ENCODE results near the gene XRCC1. TPM values are rescaled to one million over a fixed set of nuclear protein-coding genes. Genes with fewer than 3 reads are reported as not detected.
A peak's percentile ranks its signal among the peaks of the same experiment; 100 is the strongest.

Gene XRCC1
- total RNA-seq, 1 experiment from 2014 or later: 37.4 TPM

GRCh38 chr19:43526884-43527859 lies 48.2 kb downstream of the XRCC1 start, which contains the start of gene ETHE1:
ETHE1 (minus strand) TSS chr19:43527201; CDS start chr19:43527177, 24 bp downstream.
- H3K4me1 ChIP-seq (ENCODE audit: control insufficient read depth in 1 of 2, insufficient read depth in 2 of 2, low read length in 2 of 2): peaks cover 41 to 73% of the 10 kb centered on the region in 2 experiments
- TF ChIP-seq ATF3 (IDR thresholded peaks at IDR 0.05) (no peak), EZH2phosphoT487 (IDR thresholded peaks at IDR 0.05; ENCODE audit: borderline replicate concordance) (no peak), ZFX (IDR thresholded peaks at IDR 0.05) (peak; percentile 52; the same call in 1 of the 2 replicates), REST (IDR thresholded peaks at IDR 0.05; ENCODE audit: low read depth) (no peak), POLR2A (IDR thresholded peaks at IDR 0.05; ENCODE audit: borderline replicate concordance, extremely low read depth, insufficient read depth, insufficient read length) (peak; percentile 66), TCF7L2 (IDR thresholded peaks at IDR 0.05; ENCODE audit: borderline replicate concordance, extremely low read depth, insufficient read depth, insufficient read length) (no peak), POLR2AphosphoS5 (IDR thresholded peaks at IDR 0.05; ENCODE audit: low read depth, low read length) (peak; percentile 97), ELF1 (IDR thresholded peaks at IDR 0.05; ENCODE audit: borderline replicate concordance, low read depth) (no peak), SP1 (IDR thresholded peaks at IDR 0.05; ENCODE audit: low read depth) (peak; percentile 90), MAX (IDR thresholded peaks at IDR 0.05) (peak; percentile 88), CTCF (IDR thresholded peaks at IDR 0.05 in 2 of 3, conservative IDR thresholded peaks at IDR 0.05 in 1 of 3; ENCODE audit: borderline replicate concordance in 1 of 3, insufficient read depth in 1 of 3, low read depth in 2 of 3, low read length in 2 of 3) (no peak), CEBPB (IDR thresholded peaks at IDR 0.05; ENCODE audit: low read depth) (no peak), ZNF274 (IDR thresholded peaks at IDR 0.05; ENCODE audit: low read depth, low read length) (no peak), SRF (IDR thresholded peaks at IDR 0.05; ENCODE audit: low read depth) (no peak), JUND (IDR thresholded peaks at IDR 0.05) (no peak), SIN3A (IDR thresholded peaks at IDR 0.05; ENCODE audit: low read depth) (peak; percentile 87), ZBTB33 (IDR thresholded peaks at IDR 0.05; ENCODE audit: extremely low read depth, insufficient replicate concordance, low read length) (no peak)

More at GRCh38 chr19:43526884-43527859, 48.2 kb downstream of the XRCC1 start, which contains the start of gene ETHE1:
- Histone ChIP-seq H3K27ac (ENCODE audit: low read depth, low read length) (peak within 1 kb of the TSS; percentile 76), H2AFZ (ENCODE audit: low read depth, low read length, poor library complexity, severe bottlenecking) (peak within 1 kb of the TSS; percentile 78), H4K20me1 (ENCODE audit: insufficient read depth) (no peaks in the 10 kb centered on the region), H3K4me2 (ENCODE audit: low read length) (peak within 1 kb of the TSS; percentile 94), H3K9ac (ENCODE audit: low read length) (peak within 1 kb of the TSS; percentile 93), H3K4me3 (replicated peaks in 1 of 2; ENCODE audit: low read depth in 1 of 2, low read length in 2 of 2) (peak within 1 kb of the TSS; percentile 87 to 100), H3K79me2 (ENCODE audit: insufficient read depth, low read length) (peaks cover 41% of the 10 kb centered on the region), H3K9me3 (ENCODE audit: control insufficient read depth in 1 of 2, insufficient read depth in 1 of 2, low read depth in 1 of 2, low read length in 2 of 2) (no peaks in the 10 kb centered on the region), H3K9me2 (ENCODE audit: insufficient read depth) (no peaks in the 10 kb centered on the region), H3K36me3 (ENCODE audit: control insufficient read depth in 1 of 2, insufficient read depth in 2 of 2, low read length in 2 of 2) (no peaks in the 10 kb centered on the region; a peak in 1 of 4 replicates), H3K27me3 (ENCODE audit: insufficient read depth, low read length) (no peaks in the 10 kb centered on the region)
- intact Hi-C loops (cut with micrococcal nuclease): loop anchor here (2.0 kb wide), 1 partner anchor 70 kb away; the partner anchor contains the start of genes IRGQ and ZNF576
- BruUV-seq (replicated peaks): no TSS peak
- CTCF ChIA-PET: interaction anchor here (1.5 to 2.7 kb wide), 2 partner anchors 7 to 28 kb away, joined by 5 to 12 read pairs; no protein-coding TSS in a partner anchor
- POLR2A ChIA-PET: interaction anchor here (1.2 to 1.6 kb wide), 4 partner anchors 9 to 238 kb away, joined by 3 read pairs; no protein-coding TSS in a partner anchor
- no peak for DNase-seq (ENCODE audit: low read depth, low spot score)
- RAD21 ChIA-PET (ENCODE audit: low non-redundant PET in 1 of 2, low total read pairs in 2 of 2, uncharacterized antibody in 2 of 2, unreplicated experiment in 2 of 2): interaction anchor here in 1 of 2 experiments (0.6 kb wide), 1 partner anchor 160 kb away, joined by 4 read pairs; no protein-coding TSS in a partner anchor
- peak; percentile 84 for ATAC-seq

Data from HCT116 (cell line).